Inferior parietal cortex (tissue), 1 donor: Measurements from ENCODE around the gene GPHN.
"Not testable (repeated sequence)": the region's sequence is repeated elsewhere in the genome, so short reads cannot be mapped to it uniquely, and the experiment has no call there.

Experiments used
- DNase-seq: peaks from one replicate; pipeline ENCODE4 v3.0.0-alpha.2; 2016; ENCODE audit errors: extremely low spot score

GPHN gene

GRCh38 chr14:67031920-67032774, 524.2 kb downstream of the GPHN start:
- no peak for DNase-seq

- no peak for DNase-seq
These were observed 537.5 kb downstream of the GPHN start for GRCh38 chr14:67045440-67045839.

GRCh38 chr14:67050896-67051295, 542.9 kb downstream of the GPHN start:
- no peak for DNase-seq

- DNase-seq = no peak
These were observed 548.7 kb downstream of the GPHN start for GRCh38 chr14:67056684-67057083.

- no peak for DNase-seq
These were observed 551.6 kb downstream of the GPHN start for GRCh38 chr14:67059596-67059995.

GRCh38 chr14:67060546-67060945, 552.6 kb downstream of the GPHN start:
- DNase-seq = no peak

GRCh38 chr14:67067070-67067814, 559.3 kb downstream of the GPHN start:
- DNase-seq = not testable (repeated sequence)

GRCh38 chr14:67068251-67068650, 560.3 kb downstream of the GPHN start:
- DNase-seq = no peak

- no peak for DNase-seq
These were observed 563.6 kb downstream of the GPHN start for GRCh38 chr14:67071506-67071905.

- DNase-seq = peak; percentile 28
These were observed 570.0 kb downstream of the GPHN start for GRCh38 chr14:67077921-67078320.

- DNase-seq = no peak
These were observed 571.9 kb downstream of the GPHN start for GRCh38 chr14:67079846-67080245.

GRCh38 chr14:67108230-67108629, 600.3 kb downstream of the GPHN start:
- DNase-seq = no peak

- DNase-seq = no peak
These were observed 603.1 kb downstream of the GPHN start for GRCh38 chr14:67111022-67111421.

- DNase-seq = no peak
These were observed 604.4 kb downstream of the GPHN start for GRCh38 chr14:67112344-67112743.

GRCh38 chr14:67127174-67127573, 619.2 kb downstream of the GPHN start:
- DNase-seq = no peak

GRCh38 chr14:67129768-67130167, 621.8 kb downstream of the GPHN start:
- no peak for DNase-seq

GRCh38 chr14:67131691-67132090, 623.7 kb downstream of the GPHN start:
- DNase-seq = no peak

GRCh38 chr14:67133144-67133543, 625.2 kb downstream of the GPHN start:
- no peak for DNase-seq

- no peak for DNase-seq
These were observed 625.9 kb downstream of the GPHN start for GRCh38 chr14:67133595-67134441.

- no peak for DNase-seq
These were observed 629.9 kb downstream of the GPHN start for GRCh38 chr14:67137744-67138371.

- no peak for DNase-seq
These were observed 632.6 kb downstream of the GPHN start for GRCh38 chr14:67140556-67140955.
